K562 (cell line): ENCODE results near the gene DDX54. TPM values are rescaled to one million over a fixed set of nuclear protein-coding genes. Genes with fewer than 3 reads are reported as not detected.

Experiments
- ATF3 ChIP-seq, 2 experiments: fragments of 450-650 bp in 1 of 2; sonication (generic) in 1 of 2; formaldehyde crosslinking in 1 of 2; IDR thresholded peaks in 1 of 2; conservative IDR thresholded peaks in 1 of 2; 2 replicates each; pipeline versions ENCODE4 v1.6.1 to v1.8.1; 2016 to 2023; ENCODE audit warnings: mild to moderate bottlenecking in 2 of 2, moderate library complexity in 2 of 2, inconsistent platforms in 1 of 2, missing genetic modification reagents in 1 of 2
- BRD4 ChIP-seq: fragments of 200-600 bp; sonication (generic); IDR thresholded peaks from 2 replicates; pipeline ENCODE4 v1.6.1; 2017; ENCODE audit warnings: inconsistent platforms
- CBX8 ChIP-seq: fragments of 200-600 bp; sonication (generic); IDR thresholded peaks from 2 replicates; pipeline ENCODE4 v1.6.1; 2012; ENCODE audit warnings: borderline replicate concordance, mixed run types, low read depth, mild to moderate bottlenecking, moderate library complexity, mixed read lengths, low read length, control low read depth, inconsistent platforms; ENCODE audit not compliant: poor library complexity, severe bottlenecking; ENCODE audit errors: extremely low read depth
- ERF ChIP-seq: fragments of 450-650 bp; formaldehyde crosslinking; IDR thresholded peaks from 2 replicates; pipeline ENCODE4 v1.4.0; 2020; ENCODE audit warnings: mild to moderate bottlenecking, mixed read lengths
- FIP1L1 ChIP-seq: fragments of 200-400 bp; formaldehyde crosslinking; IDR thresholded peaks from 2 replicates; pipeline ENCODE4 v1.6.1; 2018; ENCODE audit warnings: mild to moderate bottlenecking, low read depth, low read length; ENCODE audit not compliant: poor library complexity, severe bottlenecking
- HBP1 ChIP-seq: fragments of 450-650 bp; formaldehyde crosslinking; IDR thresholded peaks from 2 replicates; pipeline ENCODE4 v1.4.0; 2022; ENCODE audit warnings: missing genetic modification characterization
- HDAC1 ChIP-seq, 2 experiments: fragments of 450-650 bp; IDR thresholded peaks; 2 replicates each; pipeline ENCODE4 v1.6.1; 2016 to 2017; ENCODE audit warnings: inconsistent platforms in 1 of 2, mild to moderate bottlenecking in 1 of 2, moderate library complexity in 1 of 2
- HDAC3 ChIP-seq: fragments of 450-650 bp; IDR thresholded peaks from 2 replicates; pipeline ENCODE4 v1.6.1; 2018; ENCODE audit warnings: borderline replicate concordance, mild to moderate bottlenecking, moderate library complexity; ENCODE audit not compliant: partially characterized antibody
- MXI1 ChIP-seq: IDR thresholded peaks from 2 replicates; pipeline ENCODE4 v1.6.1; 2011; ENCODE audit warnings: low read depth, mild to moderate bottlenecking, improper control_type of control experiment, low read length
- NCOA1 ChIP-seq: fragments of 450-650 bp; IDR thresholded peaks from 2 replicates; pipeline ENCODE4 v1.6.1; 2016; ENCODE audit warnings: low read depth
- NEUROD1 ChIP-seq: fragments of 150-350 bp; IDR thresholded peaks from 2 replicates; pipeline ENCODE4 v1.6.1; 2014; ENCODE audit warnings: borderline replicate concordance, low read length, low read depth; ENCODE audit not compliant: partially characterized antibody
- RHOXF2B ChIP-seq: fragments of 250-450 bp; sonication (Bioruptor Pico); conservative IDR thresholded peaks from 2 replicates; pipeline ENCODE4 v1.5.1; 2021
- SMAD4 ChIP-seq: fragments of 250-450 bp; sonication (Bioruptor Pico); conservative IDR thresholded peaks from 2 replicates; pipeline ENCODE4 v1.8.0; 2021; ENCODE audit warnings: inconsistent platforms, mild to moderate bottlenecking, moderate library complexity
- SRSF3 ChIP-seq: fragments of 200-400 bp; formaldehyde crosslinking; IDR thresholded peaks from 2 replicates; pipeline ENCODE4 v1.6.1; 2016; ENCODE audit warnings: mild to moderate bottlenecking, low read length, moderate library complexity; ENCODE audit not compliant: insufficient read depth
- TCF7L2 ChIP-seq: fragments of 150-350 bp; IDR thresholded peaks from 2 replicates; pipeline ENCODE4 v1.6.1; 2016; ENCODE audit warnings: low read depth, mild to moderate bottlenecking, low read length, moderate library complexity
- ZBTB1 ChIP-seq: sonication (generic); formaldehyde crosslinking; IDR thresholded peaks from 2 replicates; pipeline ENCODE4 v1.8.1; 2023; ENCODE audit warnings: missing genetic modification reagents, low read depth, mild to moderate bottlenecking, borderline replicate concordance
- ZBTB8A ChIP-seq: fragments of 450-650 bp; IDR thresholded peaks from 2 replicates; pipeline ENCODE4 v1.6.1; 2018; ENCODE audit warnings: mild to moderate bottlenecking, moderate library complexity; ENCODE audit not compliant: partially characterized antibody
- ZNF77 ChIP-seq: fragments of 250-450 bp; sonication (Bioruptor Pico); IDR thresholded peaks from 2 replicates; pipeline ENCODE4 v1.5.0; 2020
- ZNF785 ChIP-seq: fragments of 250-450 bp; sonication (Bioruptor Pico); IDR thresholded peaks from 2 replicates; pipeline ENCODE4 v1.4.0; 2020; ENCODE audit warnings: mild to moderate bottlenecking
- polyA plus RNA-seq, 8 experiments: library from polyadenylated mRNA; depleted of rRNA in 4 of 8; stranded (reverse) in 5 of 8; unstranded in 3 of 8; fragments of >200 nt; fragmentation: Nextera tagmentation in 2 of 8; fragmentation: Illumina TruSeq in 1 of 8; extraction: Ambion mirVana in 2 of 8; extraction: Trizol in 1 of 8; gene quantifications; 2 replicates each; pipeline versions ENCODE4 v1.2.1 to v1.2.3, GENCODE V29; 2011 to 2014; ENCODE audit warnings: inconsistent platforms in 1 of 8, missing spikeins in 1 of 8
- total RNA-seq, 7 experiments: library from RNA; depleted of rRNA in 6 of 7; stranded (reverse); fragments of >200 nt in 6 of 7; fragmentation: Illumina TruSeq in 2 of 7; extraction: Trizol in 2 of 7; gene quantifications; 2 replicates each; pipeline versions ENCODE4 v1.2.1 to v1.2.3, GENCODE V29; 2011 to 2021; ENCODE audit warnings: low replicate concordance in 1 of 7
- TF ChIP-seq, protein P1 (sequence below): fragments of 450-650 bp; IDR thresholded peaks from 2 replicates; pipeline ENCODE4 v1.6.1; 2017; ENCODE audit warnings: antibody characterized with exemption, mild to moderate bottlenecking

DDX54 gene
- total and polyA plus RNA-seq, 9 of the 15 experiments (the other 6 are each of a cell fraction or from before 2014, with no cell fraction given): 1.4 to 135 (median 51.4) TPM

DNA sequence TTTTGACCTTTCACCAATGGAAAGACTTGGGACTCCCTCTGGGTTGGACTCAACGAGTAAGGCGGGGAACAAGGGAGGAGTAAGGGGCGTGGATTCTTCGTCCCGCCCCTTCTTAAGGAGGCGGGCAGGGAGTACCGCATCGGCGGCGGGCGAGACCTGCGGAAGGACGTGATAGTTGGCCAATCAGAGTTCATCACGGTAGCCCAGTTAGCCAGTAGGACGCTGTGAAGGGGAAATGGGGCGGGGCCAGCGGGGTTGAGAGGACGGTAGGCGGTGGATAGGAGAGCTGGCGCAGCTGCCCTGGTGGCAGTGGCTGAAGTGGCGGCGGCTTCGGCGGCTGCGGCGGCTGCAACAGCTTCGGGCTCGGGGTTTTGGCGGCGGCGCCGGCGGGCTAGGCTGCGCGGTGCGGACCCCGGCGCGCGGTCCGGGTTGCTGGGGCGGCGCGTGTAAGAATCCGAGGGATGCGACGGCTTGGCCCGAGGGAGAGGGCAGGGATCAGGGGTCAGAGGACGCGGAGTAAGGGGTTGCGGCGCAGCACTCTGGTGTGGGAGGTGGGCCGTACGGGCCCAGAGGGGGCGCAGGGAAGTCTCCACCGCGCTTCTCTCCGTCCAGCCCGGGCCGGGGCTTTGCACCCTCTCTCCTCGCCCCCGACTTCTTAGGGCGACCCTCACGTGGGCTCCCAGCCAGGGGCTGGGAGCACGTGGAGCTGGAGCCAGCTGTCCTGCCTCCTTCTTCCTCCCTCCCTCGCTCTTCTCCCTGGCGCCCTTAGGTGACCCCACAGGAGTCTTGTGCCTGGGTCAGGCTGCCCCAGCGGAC, 36.1 kb upstream of the DDX54 start, which contains the start of gene TPCN1 (continued):
- TF ChIP-seq, protein P1, sequence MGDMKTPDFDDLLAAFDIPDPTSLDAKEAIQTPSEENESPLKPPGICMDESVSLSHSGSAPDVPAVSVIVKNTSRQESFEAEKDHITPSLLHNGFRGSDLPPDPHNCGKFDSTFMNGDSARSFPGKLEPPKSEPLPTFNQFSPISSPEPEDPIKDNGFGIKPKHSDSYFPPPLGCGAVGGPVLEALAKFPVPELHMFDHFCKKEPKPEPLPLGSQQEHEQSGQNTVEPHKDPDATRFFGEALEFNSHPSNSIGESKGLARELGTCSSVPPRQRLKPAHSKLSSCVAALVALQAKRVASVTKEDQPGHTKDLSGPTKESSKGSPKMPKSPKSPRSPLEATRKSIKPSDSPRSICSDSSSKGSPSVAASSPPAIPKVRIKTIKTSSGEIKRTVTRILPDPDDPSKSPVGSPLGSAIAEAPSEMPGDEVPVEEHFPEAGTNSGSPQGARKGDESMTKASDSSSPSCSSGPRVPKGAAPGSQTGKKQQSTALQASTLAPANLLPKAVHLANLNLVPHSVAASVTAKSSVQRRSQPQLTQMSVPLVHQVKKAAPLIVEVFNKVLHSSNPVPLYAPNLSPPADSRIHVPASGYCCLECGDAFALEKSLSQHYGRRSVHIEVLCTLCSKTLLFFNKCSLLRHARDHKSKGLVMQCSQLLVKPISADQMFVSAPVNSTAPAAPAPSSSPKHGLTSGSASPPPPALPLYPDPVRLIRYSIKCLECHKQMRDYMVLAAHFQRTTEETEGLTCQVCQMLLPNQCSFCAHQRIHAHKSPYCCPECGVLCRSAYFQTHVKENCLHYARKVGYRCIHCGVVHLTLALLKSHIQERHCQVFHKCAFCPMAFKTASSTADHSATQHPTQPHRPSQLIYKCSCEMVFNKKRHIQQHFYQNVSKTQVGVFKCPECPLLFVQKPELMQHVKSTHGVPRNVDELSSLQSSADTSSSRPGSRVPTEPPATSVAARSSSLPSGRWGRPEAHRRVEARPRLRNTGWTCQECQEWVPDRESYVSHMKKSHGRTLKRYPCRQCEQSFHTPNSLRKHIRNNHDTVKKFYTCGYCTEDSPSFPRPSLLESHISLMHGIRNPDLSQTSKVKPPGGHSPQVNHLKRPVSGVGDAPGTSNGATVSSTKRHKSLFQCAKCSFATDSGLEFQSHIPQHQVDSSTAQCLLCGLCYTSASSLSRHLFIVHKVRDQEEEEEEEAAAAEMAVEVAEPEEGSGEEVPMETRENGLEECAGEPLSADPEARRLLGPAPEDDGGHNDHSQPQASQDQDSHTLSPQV: no peak; the same call in none of the 2 replicates
- TF ChIP-seq HDAC1 (IDR thresholded peaks at IDR 0.05) (peak in 1 of 2 experiments; percentile 95; a peak in 2 of 4 replicates), MXI1 (peak; percentile 44; the same call in 1 of the 2 replicates), ATF3 (IDR thresholded peaks at IDR 0.05) (no peak), ATF3 (CRISPR knock-in tag; conservative IDR thresholded peaks at IDR 0.05) (no peak), BRD4 (no peak), SMAD4 (CRISPR knock-in tag) (peak; percentile 68; the same call in 1 of the 2 replicates), FIP1L1 (no peak), HDAC3 (no peak), NCOA1 (peak; percentile 31; the same call in 1 of the 2 replicates), RHOXF2B (CRISPR knock-in tag) (no peak), HBP1 (no peak), TCF7L2 (no peak), ERF (CRISPR knock-in tag) (peak; percentile 43; the same call in 1 of the 2 replicates), ZNF77 (no peak), NEUROD1 (peak; percentile 98), CBX8 (no peak), ZBTB8A (no peak), ZBTB1 (CRISPR knock-in tag) (peak; percentile 91), ZNF785 (CRISPR knock-in tag) (no peak), SRSF3 (no peak)
